EH (cell line): ENCODE data around the gene HMBS.

Experiments
- DNase-seq: peaks from one replicate; pipeline ENCODE4 v3.0.0-alpha.2; 2015; ENCODE audit warnings: low read depth

The HMBS gene

DNA sequence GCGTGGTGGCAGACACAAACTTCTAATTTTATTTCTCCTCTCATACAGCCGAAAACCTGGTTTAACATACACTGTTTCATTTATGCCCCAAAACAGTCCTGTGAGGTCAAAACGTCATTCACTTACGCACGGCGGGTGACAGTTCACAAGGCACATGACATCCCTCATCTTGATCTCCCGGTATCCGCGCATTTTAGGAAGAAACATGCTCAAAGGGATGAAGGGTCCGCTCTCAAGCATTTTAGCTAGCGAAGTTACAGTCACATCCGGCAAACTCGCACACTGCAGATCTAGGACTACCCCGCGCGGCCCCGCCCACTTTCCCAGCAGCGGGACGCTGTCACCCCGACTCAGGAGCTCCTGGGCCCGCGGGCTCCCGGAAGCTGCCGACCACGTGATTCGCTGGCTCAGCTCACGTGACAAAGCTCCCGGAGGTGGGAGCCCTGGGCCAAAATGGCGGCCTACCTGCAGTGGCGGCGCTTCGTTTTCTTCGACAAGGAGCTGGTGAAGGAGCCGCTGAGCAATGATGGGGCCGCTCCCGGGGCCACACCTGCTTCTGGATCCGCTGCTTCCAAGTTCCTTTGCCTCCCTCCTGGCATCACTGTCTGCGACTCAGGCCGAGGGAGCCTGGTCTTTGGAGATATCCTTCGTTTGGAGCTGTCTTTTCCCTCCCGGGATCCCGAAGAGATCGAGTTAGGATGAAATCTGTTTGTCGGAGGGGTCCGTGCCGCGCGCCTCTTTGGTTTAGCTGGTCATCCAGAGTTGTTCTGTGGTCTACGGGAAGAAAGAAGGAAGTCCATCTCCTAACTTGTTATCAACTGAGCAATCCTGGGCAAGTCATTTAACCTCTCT is 17.1 kb upstream of the HMBS start, which contains the start of gene VPS11:
TSS of gene VPS11 (plus strand) at position 448 of the 852 bp plus-strand sequence. CDS start at position 454, 6 bp downstream.
- DNase-seq: peak; percentile 98

DNA sequence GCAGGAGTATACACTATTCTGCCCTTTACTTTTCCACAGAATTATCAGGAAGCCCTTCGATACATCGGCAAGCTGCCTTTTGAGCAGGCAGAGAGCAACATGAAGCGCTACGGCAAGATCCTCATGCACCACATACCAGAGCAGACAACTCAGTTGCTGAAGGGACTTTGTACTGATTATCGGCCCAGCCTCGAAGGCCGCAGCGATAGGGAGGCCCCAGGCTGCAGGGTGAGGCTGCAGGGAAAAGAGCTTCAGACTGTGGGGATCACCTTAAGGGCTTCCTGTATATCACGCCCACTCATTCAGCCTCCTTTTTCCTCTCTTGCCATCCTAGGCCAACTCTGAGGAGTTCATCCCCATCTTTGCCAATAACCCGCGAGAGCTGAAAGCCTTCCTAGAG is 6.8 kb upstream of the HMBS start:
- no peak for DNase-seq

DNA sequence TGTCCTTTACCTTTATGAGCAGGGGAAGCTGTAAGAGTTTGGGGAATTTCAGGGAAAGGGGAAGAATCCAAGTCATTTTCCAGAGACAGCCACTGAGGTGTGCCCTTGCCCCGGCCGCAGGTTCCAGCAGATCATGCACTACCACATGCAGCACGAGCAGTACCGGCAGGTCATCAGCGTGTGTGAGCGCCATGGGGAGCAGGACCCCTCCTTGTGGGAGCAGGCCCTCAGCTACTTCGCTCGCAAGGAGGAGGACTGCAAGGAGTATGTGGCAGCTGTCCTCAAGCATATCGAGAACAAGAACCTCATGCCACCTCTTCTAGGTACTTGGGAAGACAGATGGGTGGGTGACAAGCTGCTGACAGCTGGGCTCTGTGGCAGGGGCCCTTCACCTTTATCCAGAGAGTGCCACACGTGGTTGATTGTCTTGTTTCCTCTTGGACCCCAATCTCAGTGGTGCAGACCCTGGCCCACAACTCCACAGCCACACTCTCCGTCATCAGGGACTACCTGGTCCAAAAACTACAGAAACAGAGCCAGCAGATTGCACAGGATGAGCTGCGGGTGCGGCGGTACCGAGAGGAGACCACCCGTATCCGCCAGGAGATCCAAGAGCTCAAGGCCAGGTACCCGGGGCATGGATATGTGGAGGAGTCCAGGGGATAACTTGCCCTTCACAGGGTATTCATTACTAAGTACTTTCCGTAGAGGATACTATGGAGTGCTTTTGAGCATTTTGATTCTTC is 5.8 kb upstream of the HMBS start:
- DNase-seq: no peak

DNA sequence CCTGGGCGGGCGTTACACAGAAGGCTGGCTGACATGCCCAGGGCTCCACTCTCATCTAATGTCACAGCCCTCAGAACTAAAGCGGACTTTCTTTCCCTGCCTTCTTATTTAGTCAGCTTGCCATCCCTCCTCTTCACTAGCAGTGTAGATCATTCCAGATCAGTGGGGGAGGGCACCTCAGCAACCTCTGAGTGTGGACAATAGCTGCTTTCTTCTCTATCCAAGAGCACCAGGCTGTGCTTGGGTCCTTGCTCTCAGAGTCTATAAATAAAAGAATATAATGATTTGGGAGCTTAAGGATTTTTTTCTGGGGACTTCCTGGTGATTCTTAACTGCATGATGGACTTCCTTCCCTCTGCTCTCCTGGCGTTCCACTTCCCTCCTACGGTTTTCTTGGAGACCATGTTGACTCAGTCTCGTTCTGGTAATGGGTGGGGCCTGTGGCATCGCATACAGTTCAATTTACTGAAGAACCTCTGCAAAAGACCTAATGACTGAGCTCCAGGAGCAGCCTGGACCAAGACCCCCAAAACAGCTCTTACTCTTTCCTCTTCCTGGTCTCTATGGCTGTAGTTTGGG is 2.9 kb upstream of the HMBS start:
- no peak for DNase-seq

DNA sequence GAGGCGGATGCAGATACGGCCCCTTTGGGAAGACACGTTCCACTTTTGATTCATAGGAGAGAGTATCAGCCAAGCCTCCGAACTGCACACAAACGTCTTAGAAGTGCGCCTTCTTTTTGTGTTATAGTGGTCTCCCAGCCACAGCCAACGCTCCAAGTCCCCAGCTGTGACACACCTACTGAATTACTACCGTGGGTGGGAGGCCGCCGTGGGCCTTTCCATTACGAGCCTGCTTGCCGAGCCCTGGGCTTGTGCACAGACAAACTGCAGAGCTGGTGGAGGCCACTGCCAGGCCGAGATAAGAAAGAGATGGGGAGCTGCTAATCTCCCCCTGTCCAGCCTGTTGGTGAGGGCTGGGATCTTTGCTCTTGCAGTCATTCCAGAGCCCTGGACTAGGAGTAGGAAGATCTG is 761 bp downstream of the HMBS start:
- no peak for DNase-seq

DNA sequence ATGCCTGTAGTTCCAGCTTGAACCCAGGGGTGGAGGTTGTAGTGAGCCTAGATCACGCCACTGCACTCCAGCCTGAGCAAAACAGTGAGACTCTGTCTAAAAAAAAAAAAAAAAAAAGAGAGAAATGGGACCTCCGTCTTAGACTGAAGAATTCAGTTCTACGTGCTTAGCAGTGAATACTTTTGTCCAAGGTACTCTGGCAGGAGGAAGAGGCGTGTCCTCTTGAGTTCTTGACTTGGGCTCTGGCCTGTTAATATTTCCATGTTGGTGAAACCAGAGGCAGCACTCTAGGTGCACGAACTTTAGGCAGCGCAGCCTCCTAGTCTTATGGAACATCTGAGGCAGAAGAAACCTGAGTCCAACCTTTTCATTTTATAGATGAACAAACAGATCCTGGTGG is 2.4 kb downstream of the HMBS start:
- no peak for DNase-seq

DNA sequence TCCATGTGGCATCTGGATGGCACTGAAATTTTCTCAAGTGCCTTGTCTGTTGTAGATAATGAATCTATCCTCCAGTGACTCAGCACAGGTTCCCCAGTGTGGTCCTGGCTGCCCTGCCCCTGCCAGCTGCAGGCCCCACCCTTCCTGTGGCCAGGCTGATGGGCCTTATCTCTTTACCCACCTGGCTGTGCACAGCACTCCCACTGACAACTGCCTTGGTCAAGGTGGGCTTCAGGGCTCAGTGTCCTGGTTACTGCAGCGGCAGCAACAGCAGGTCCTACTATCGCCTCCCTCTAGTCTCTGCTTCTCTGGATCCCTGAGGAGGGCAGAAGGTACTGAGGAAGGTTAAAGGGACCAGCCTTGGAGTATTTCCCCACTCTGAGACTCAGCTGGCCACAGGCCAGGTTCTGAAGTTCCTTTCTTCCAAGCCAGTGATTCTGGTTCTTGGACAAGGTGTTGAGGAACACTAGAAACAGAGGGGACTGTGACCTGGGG is 3.1 kb downstream of the HMBS start:
- no peak for DNase-seq

DNA sequence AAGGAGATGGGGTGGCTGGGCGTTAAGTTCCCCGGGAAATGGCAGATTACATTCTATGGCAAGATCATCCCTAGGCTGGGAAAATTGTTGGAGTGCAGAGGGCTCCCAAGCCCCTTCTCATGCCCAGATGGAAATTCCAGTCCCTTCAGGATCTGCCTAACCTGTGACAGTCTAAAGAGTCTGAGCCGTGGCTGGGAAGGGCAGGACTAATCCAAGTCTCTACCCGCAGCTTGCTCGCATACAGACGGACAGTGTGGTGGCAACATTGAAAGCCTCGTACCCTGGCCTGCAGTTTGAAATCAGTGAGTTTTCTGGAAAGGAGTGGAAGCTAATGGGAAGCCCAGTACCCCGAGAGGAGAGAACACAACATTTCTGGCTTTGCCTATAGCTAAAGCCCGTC is 3.7 kb downstream of the HMBS start:
- DNase-seq: no peak

DNA sequence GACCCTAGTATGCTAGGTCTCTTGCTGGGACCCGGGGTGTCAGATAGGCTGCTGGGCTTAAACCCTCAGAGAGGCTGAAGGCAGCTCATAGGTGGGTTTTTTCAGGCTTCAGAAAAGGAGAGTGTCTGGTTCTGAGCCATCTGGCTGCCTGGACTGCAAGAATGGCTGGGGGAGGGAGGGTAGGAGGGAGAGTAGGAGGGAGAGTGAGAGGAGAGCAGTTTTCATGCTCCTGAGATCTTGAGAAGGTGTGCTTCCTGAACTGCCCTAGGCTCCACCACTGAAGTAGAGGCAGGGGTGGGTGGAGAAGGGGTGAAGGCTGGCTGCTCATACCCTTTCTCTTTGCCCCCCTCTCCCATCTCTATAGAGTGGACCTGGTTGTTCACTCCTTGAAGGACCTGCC is 4.6 kb downstream of the HMBS start:
- DNase-seq: no peak

DNA sequence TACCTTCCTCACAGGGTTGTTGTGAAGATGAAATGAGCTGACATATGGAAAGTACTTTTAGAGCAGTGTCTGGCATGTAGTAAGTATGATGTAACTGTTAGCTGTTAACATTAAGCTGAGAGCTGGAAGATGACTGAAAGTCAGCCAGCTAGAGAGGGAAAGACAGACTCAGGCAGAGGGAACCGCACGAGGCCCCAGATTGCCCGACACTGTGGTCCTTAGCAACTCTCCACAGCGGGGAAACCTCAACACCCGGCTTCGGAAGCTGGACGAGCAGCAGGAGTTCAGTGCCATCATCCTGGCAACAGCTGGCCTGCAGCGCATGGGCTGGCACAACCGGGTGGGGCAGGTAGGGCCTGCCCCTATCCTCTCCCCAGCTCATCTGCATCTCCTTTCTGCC is 6.5 kb downstream of the HMBS start:
- DNase-seq: peak; percentile 8

DNA sequence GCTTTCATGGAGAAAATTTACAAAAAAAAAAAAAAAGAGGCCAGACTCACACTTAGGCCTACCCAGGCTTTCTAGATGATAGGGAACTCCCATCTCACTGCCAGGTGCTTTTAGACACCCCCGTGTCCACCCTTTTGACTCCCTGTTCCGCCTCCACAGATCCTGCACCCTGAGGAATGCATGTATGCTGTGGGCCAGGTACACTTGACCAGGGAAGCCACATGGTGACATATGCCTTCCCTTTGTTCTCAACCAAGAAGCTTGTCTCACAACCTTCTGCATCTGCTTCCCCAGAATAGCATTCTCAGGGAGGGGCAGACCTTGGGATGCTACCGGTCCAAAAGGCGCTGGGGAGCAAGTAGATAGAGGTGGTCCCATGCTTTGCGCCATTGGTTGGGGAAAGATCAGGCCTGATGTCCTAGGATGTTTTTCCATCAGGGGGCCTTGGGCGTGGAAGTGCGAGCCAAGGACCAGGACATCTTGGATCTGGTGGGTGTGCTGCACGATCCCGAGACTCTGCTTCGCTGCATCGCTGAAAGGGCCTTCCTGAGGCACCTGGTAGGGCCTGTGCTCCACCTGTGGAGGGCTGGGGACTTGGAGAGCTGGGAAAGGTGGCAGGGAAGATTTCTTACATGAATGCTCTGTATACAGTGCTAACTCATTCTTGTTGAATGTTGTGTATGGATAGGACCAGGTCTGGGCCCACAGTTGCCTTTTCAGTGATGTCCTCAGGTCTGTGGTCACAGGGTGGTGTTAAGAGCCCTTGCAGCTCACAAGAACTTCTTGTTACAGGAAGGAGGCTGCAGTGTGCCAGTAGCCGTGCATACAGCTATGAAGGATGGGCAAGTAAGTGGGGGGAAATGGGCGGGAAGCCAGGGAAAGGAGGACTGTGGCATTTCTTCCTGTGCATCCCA is 7.5 kb downstream of the HMBS start:
- DNase-seq: peak; percentile 18

DNA sequence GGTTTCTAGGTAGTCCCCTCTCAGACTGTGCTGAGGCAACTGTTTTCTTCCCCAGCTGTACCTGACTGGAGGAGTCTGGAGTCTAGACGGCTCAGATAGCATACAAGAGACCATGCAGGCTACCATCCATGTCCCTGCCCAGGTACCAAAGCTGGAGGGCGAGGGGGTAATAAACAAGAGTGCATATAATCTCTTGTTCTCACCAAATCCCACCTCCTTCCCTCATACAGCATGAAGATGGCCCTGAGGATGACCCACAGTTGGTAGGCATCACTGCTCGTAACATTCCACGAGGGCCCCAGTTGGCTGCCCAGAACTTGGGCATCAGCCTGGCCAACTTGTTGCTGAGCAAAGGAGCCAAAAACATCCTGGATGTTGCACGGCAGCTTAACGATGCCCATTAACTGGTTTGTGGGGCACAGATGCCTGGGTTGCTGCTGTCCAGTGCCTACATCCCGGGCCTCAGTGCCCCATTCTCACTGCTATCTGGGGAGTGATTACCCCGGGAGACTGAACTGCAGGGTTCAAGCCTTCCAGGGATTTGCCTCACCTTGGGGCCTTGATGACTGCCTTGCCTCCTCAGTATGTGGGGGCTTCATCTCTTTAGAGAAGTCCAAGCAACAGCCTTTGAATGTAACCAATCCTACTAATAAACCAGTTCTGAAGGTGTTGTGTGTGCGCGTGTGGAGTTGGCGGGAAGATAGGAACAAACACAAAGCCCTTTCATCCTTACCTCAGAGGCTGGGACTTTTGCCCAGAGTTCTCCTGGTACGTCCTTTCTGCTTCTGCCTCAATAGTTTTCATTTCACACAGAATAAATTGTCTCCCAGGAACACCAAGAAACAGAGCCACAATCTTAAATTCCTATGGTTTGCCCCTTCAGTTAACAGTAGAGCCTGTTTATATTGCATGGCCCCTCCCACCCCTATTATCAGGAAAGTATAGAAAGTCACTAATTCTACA is 8.5 kb downstream of the HMBS start:
- peak; percentile 20 for DNase-seq

DNA sequence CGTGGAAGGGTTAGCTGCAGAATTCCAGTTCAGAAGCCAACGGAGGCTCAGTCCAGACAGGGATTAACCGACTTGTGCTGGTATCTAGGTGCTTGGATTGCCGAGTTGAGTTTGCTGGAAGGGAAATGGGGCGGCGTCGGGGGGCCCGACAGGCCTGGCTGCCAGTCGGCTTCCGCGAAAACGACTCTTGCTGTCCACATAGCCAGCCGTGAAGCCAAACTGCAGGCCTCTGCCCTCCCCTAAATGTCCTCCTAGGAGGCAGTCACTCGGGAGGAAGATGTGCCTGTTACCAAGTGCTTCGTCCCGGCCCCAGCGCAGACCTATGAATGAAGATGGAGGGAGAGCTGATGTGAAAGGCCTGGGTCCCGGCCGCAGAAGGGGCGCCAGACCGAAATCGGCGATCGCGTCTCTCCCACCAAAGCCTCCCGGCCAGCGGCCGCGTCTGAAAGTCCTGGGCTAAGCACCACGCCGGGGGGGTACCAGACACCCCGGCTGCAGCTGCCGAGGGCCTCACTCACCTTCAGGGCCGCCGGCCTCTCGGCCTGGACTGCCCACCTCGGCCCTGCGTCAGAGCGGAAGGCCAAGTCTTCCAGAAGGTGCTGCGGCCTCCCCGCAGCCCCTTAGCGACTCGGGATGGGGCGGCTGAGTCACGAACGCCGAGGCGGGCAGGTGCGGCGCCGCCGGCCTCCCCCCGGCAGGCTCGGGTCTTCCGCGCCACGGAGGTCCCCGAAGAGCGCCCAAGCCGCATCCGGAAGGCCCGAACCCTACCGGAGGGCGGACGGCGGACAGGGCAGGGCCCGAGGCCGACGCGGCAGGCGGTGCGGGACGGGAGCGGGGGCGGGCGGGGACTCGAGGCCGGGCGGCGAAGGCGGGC is 9.5 kb downstream of the HMBS start:
- DNase-seq: peak; percentile 63

DNA sequence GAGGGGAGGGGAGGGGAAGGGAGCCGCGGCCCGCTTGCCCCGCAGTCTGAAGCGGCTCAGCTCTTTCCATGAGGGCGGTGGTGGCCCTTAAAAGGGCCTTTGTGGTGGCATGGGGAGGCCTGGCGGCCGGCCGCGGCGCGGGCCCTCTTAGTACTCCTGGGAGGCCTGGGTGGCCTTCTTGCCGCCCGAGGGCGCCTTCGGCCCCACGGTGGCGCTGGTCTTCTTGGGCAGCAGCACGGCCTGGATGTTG is 10.1 kb downstream of the HMBS start:
- DNase-seq: peak; percentile 88

DNA sequence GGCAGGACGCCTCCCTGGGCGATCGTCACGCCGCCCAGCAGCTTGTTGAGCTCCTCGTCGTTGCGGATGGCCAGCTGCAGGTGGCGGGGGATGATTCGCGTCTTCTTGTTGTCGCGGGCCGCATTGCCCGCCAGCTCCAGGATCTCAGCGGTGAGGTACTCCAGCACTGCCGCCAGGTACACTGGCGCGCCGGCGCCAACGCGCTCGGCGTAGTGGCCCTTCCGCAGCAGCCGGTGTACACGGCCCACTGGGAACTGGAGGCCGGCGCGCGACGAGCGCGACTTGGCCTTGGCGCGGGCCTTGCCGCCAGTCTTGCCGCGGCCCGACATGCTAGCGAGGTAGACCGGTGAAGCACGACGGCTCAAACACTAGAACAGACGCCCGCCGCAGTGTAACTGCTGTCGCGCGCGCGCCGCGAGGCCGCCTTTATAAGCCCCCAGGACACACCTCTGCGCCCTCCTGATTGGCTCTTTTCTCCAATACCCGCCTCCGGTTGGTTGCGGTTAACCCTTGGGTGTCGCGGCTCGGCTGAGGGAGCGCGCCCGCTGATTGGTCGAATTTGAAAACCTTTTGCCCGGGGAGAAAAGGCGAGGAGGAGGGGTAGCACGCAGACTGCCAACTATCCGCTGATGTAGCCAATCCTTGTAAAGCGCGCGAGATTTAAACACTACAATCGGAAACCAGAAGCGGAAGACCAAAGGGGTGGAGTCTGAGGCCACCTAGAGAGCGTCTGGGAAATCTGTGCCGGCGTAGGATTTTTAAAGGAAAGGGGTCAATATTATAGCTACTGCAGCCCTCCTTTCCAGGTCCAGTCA is 10.6 kb downstream of the HMBS start:
- DNase-seq: peak; percentile 100

DNA sequence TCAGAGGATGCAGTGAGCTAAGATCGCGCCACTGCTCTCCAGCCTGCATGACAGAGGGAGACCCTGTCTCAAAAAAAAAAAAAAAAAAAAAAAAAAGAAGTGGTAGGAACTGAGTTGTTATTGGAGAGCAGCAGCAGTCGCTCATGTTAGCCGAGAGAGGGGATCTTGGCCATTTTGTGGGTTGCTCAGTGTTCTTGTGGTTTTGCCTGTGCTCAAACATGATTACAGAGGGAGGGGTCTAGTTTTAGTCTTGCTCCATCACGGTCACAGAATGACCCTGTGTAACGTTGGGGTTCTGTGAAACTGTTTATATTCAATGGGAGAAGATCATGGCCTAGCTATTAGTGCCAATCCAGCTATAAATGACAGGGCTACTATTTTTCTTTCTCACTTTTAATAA is 15.0 kb downstream of the HMBS start:
- no peak for DNase-seq

DNA sequence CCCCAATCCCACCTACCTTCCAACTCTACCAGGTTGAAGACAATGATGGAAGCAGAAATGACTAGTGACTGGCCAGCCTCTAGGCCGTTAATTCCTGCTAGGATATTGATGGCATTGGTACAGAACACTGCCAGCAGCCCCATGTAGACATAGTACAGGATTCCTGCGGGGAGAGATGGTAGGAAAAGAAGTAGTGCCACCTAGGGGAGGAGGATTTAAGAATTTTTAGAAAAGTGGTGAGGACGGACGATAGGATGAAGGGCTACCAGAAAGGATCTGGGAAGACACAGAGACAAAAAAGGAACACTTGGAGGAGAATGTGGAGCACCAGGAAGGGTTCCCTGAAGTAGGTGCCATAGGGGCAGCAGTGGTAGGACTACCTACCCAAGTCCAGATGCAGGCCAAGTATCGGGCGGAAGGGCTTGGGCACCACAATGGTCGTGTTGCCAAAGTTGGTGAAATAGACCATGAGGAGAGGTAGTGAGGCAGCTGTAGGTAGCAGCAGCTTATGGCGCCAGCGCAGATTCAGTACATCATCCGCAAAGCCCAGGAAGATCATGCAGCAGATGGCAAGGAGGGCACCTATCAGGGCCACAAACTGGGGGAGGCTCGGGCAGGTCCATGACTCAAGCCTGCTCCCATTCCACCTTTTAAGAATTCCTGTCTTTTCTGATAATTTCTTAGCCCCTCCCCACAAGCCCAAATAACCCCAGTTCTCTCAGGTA is 15.7 kb downstream of the HMBS start:
- DNase-seq: peak; percentile 65
